ENCODE results near the gene RAB3B.
"Not testable (repeated sequence)": the region's sequence is repeated elsewhere in the genome, so short reads cannot be mapped to it uniquely, and the experiment has no call there.

Gene RAB3B

GRCh38 chr1:51919684-51920083 lies 70.8 kb downstream of the RAB3B start:
- DNase-seq (ENCODE audit: low read depth) = no peak

GRCh38 chr1:51916587-51917405 lies 73.7 kb downstream of the RAB3B start:
- DNase-seq (ENCODE audit: low read depth) = peak; percentile 95

- DNase-seq (ENCODE audit: low read depth) = peak; percentile 77
Observed at GRCh38 chr1:51915951-51916350, 74.5 kb downstream of the RAB3B start.

- DNase-seq (ENCODE audit: low read depth) = no peak
Observed at GRCh38 chr1:51912881-51913280, 77.6 kb downstream of the RAB3B start.

- DNase-seq (ENCODE audit: low read depth) = no peak
Observed at GRCh38 chr1:51910221-51911000, 80.1 kb downstream of the RAB3B start.

GRCh38 chr1:51908499-51908898 lies 82.0 kb downstream of the RAB3B start:
- DNase-seq (ENCODE audit: low read depth) = no peak

- DNase-seq (ENCODE audit: low read depth) = peak; percentile 47
Observed at GRCh38 chr1:51907079-51907702, 83.3 kb downstream of the RAB3B start.

GRCh38 chr1:51906306-51907078 lies 84.0 kb downstream of the RAB3B start:
- peak; percentile 60 for DNase-seq (ENCODE audit: low read depth)

- no peak for DNase-seq (ENCODE audit: low read depth)
Observed at GRCh38 chr1:51902456-51902855, 88.0 kb downstream of the RAB3B start.

GRCh38 chr1:51901151-51901550 lies 89.3 kb downstream of the RAB3B start:
- DNase-seq (ENCODE audit: low read depth) = no peak

GRCh38 chr1:51899022-51899421 lies 91.5 kb downstream of the RAB3B start:
- DNase-seq (ENCODE audit: low read depth) = no peak

GRCh38 chr1:51898090-51898734 lies 92.3 kb downstream of the RAB3B start:
- peak; percentile 92 for DNase-seq (ENCODE audit: low read depth)

GRCh38 chr1:51897699-51898031 lies 92.8 kb downstream of the RAB3B start:
- DNase-seq (ENCODE audit: low read depth) = peak; percentile 92

GRCh38 chr1:51894748-51895147 lies 95.8 kb downstream of the RAB3B start:
- not testable (repeated sequence) for DNase-seq (ENCODE audit: low read depth)

GRCh38 chr1:51878616-51879336 lies 111.7 kb downstream of the RAB3B start, which contains the start of gene NRDC:
Gene NRDC (minus strand): TSS chr1:51878727. CDS start chr1:51878615, 112 bp downstream.
- DNase-seq (ENCODE audit: low read depth) = peak; percentile 100

- no peak for DNase-seq (ENCODE audit: low read depth)
Observed at GRCh38 chr1:51878308-51878615, 112.2 kb downstream of the RAB3B start.

GRCh38 chr1:51877434-51878307 lies 112.8 kb downstream of the RAB3B start:
- peak; percentile 37 for DNase-seq (ENCODE audit: low read depth)

GRCh38 chr1:51875836-51876235 lies 114.7 kb downstream of the RAB3B start:
- no peak for DNase-seq (ENCODE audit: low read depth)

- no peak for DNase-seq (ENCODE audit: low read depth)
Observed at GRCh38 chr1:51875291-51875772, 115.2 kb downstream of the RAB3B start.

- DNase-seq (ENCODE audit: low read depth) = not testable (repeated sequence)
Observed at GRCh38 chr1:51873270-51873669, 117.2 kb downstream of the RAB3B start.
